NCI-H526 (cell line): ENCODE data around the gene UBA1.

Experiments
- DNase-seq, 2 experiments: peaks; one replicate each; lab custom pipeline; 2025; lab: John Stamatoyannopoulos, UW

The UBA1 gene

GRCh38 chrX:47212381-47213293, 19.0 kb downstream of the UBA1 start:
- DNase-seq: no peak

- no peak for DNase-seq
Observed at GRCh38 chrX:47214435-47215077, 20.9 kb downstream of the UBA1 start.

GRCh38 chrX:47215291-47215900, 21.8 kb downstream of the UBA1 start:
- DNase-seq: no peak

- DNase-seq: no peak
Observed at GRCh38 chrX:47216393-47216925, 22.8 kb downstream of the UBA1 start.

GRCh38 chrX:47217121-47217851, 23.7 kb downstream of the UBA1 start:
- peak; percentile 37 to 49 for DNase-seq

GRCh38 chrX:47217852-47218279, 24.2 kb downstream of the UBA1 start:
- DNase-seq: peak; percentile 98 to 99

- DNase-seq: peak; percentile 67 to 82
Observed at GRCh38 chrX:47218280-47218919, 24.8 kb downstream of the UBA1 start, which contains the start of gene CDK16. TSS of gene CDK16 (plus strand) at chrX:47218681. CDS start at chrX:47223558, 4,877 bp downstream.

- DNase-seq: peak in 1 of 2 experiments; percentile 47
Observed at GRCh38 chrX:47218920-47219815, 25.5 kb downstream of the UBA1 start.

GRCh38 chrX:47221756-47222155, 28.1 kb downstream of the UBA1 start:
- no peak for DNase-seq

GRCh38 chrX:47222751-47223350, 29.2 kb downstream of the UBA1 start:
- DNase-seq: no peak

- no peak for DNase-seq
Observed at GRCh38 chrX:47223476-47224250, 30.0 kb downstream of the UBA1 start.

GRCh38 chrX:47224266-47224895, 30.8 kb downstream of the UBA1 start:
- no peak for DNase-seq

GRCh38 chrX:47224896-47225290, 31.3 kb downstream of the UBA1 start:
- no peak for DNase-seq

- DNase-seq: no peak
Observed at GRCh38 chrX:47226071-47226470, 32.4 kb downstream of the UBA1 start.

- DNase-seq: no peak
Observed at GRCh38 chrX:47226531-47227333, 33.1 kb downstream of the UBA1 start.

GRCh38 chrX:47227334-47227583, 33.6 kb downstream of the UBA1 start:
- no peak for DNase-seq

GRCh38 chrX:47228550-47229270, 35.1 kb downstream of the UBA1 start:
- no peak for DNase-seq
